Stimulated activated CD4-positive, alpha-beta T cell treated with anti-CD3 and anti-CD28 coated beads, Interleukin-4, amount 100 ng/mL, for 1 hour (primary cell): ENCODE data around the gene PPL.
"Not testable (repeated sequence)": the region's sequence is repeated elsewhere in the genome, so short reads cannot be mapped to it uniquely, and the experiment has no call there.

ENCODE experiments used
- DNase-seq: peaks from one replicate; pipeline ENCODE4 v3.0.0-alpha.2; 2020

Gene PPL, protein sequence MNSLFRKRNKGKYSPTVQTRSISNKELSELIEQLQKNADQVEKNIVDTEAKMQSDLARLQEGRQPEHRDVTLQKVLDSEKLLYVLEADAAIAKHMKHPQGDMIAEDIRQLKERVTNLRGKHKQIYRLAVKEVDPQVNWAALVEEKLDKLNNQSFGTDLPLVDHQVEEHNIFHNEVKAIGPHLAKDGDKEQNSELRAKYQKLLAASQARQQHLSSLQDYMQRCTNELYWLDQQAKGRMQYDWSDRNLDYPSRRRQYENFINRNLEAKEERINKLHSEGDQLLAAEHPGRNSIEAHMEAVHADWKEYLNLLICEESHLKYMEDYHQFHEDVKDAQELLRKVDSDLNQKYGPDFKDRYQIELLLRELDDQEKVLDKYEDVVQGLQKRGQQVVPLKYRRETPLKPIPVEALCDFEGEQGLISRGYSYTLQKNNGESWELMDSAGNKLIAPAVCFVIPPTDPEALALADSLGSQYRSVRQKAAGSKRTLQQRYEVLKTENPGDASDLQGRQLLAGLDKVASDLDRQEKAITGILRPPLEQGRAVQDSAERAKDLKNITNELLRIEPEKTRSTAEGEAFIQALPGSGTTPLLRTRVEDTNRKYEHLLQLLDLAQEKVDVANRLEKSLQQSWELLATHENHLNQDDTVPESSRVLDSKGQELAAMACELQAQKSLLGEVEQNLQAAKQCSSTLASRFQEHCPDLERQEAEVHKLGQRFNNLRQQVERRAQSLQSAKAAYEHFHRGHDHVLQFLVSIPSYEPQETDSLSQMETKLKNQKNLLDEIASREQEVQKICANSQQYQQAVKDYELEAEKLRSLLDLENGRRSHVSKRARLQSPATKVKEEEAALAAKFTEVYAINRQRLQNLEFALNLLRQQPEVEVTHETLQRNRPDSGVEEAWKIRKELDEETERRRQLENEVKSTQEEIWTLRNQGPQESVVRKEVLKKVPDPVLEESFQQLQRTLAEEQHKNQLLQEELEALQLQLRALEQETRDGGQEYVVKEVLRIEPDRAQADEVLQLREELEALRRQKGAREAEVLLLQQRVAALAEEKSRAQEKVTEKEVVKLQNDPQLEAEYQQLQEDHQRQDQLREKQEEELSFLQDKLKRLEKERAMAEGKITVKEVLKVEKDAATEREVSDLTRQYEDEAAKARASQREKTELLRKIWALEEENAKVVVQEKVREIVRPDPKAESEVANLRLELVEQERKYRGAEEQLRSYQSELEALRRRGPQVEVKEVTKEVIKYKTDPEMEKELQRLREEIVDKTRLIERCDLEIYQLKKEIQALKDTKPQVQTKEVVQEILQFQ (N-terminal part only)

DNA sequence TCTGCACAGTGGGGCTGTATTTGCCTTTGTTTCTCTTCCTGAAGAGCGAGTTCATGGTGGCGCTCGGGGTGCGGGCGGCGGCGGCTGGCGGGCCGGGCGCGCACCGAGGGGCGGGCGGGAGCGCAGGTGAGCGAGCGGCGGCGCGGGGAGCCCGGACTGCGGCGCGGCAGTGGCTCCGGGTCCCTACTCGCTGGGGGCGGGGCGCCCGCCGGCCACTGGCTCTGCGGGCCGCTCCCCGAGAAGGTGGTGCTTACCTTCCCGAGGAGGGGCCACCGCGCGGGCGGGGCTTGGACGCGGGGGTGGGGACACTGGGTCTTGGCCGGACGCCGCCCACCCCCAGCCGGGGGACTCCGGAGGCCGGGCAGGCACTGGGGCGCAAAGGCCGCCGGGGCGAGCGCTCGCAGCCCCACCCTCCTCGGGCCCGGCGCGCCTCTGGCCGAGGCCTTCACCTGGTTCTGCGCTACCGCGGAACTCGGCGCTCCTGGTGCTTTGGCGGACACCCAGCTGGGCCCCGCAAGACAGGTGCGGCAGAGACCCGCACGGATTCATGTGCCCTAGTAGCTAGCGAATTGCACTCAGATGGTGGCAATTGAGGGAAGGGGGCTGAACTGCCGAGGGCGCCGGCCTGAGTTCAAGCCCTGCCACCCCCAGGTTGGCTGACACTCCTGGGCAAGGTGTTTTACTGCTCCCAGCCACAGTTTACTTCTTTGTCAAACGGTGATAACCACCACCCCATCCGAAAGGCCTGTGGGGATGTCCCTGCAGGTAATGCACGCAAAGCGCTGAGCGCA, at the start of gene PPL:
TSS of gene PPL (minus strand) at position 158 of the 791 bp plus-strand sequence. CDS start at position 55, 103 bp downstream.
- DNase-seq: no peak

DNA sequence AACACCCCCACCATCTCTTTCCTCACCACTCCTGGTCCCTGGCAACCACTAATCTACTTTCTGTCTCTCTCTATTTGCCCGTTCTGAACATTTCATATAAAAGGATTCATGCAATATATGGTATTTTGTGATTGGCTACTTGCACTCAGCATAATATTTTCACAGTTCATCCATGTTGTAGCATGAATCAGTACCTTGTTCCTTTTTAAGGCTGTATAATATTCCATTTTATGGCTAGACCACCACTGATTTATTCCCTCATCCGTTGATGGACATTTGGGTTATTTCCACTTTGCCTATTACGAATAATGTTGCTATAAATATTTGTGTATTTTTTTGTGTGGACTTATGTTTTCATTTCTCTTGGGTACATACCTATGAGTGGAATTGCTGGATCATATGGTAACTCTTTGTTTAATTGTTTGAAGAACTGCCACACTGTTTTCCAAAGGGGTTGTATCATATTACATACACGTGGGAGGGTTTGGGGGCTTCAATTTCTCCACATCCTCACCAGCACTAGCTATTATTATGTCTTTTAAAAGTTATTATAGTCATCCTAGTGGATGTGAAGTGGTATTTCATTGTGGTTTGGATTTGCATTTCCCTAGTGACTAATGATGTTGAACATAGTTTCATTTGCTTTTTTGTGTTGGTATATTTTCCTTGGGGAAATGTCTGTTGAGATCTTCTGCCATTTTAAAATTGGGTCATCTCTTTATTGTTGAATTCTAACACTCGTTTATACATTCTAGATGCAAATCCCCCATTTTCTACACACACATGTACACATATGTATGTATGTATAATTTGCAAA, 47.4 kb upstream of the PPL start:
- DNase-seq: no peak

DNA sequence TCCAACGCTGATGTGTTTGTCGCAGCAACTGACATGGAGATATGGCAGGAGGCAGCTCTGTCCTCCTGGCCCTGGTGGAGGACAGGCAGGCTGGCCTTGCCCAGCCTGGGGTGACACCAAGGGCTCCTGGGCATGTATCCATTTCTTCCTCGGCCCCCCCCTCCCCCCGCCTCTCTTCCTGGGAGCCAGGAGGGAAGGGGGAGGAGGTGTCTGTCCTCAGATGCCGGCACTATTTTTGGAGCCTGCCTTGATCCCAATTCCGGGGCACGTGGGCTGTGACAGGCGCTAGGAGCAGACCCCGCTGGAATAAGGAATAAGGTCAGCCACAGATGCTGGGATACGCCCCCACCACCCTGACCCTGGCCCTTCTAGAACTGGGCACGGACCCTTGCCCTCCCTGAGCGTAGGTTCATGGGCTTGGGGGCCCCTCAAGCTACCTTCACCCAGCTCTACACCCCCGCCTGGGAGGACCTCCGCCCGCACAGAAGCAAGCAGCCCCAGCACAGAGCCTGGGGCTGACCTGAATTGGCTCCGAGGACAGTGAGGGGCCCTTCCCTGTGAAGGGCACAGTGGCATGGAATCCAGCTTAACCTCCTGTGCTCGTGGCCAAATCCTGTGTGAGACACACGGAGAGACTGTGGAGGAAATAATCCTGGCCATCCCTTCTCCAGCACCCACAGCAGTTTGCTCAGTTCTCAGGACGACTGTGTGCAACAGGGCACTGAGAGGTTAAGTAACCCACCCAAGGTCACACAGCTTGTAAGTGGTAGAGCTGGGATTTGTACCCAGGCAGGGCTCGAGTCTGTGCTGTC, 45.3 kb upstream of the PPL start:
- DNase-seq: no peak

DNA sequence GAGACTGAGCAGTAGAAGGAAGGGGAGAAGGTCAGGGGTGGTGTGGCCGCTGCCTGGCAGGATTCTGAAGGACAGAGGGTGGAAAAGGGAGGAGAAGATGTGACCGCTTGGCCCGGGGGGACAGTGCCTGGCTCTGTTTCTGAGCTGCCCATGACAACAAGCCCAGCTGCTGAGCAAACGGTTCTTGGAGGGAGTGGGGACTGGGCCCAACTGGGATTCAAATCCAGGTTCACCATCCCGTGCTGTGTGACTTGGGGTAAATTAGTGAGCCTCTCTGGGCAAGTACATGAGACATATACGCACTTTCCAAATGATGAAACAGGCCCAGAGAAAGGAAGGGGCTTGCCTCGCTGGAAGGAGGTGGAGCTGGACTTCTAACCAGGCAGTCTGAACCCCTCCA, 44.5 kb upstream of the PPL start:
- DNase-seq: no peak

DNA sequence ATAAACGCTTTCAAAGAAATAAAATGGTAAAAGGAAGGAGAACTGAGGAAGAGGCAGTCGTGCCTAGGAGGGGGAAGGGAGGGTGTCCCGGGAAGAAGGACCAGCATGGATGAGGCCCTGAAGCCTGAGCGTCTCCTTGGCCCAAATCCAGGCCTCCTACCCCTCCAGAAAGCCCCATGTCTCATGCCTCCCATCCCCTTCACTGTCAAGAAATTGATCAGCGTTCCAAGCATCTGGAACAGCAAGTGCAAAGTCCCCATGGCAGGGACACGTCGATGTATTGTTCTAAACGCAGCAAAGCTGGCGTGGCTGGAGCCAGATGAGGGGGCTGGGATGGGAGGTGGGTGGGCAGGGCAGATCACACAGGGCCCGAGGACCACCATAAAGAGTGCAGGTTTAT, 43.7 kb upstream of the PPL start:
- no peak for DNase-seq

DNA sequence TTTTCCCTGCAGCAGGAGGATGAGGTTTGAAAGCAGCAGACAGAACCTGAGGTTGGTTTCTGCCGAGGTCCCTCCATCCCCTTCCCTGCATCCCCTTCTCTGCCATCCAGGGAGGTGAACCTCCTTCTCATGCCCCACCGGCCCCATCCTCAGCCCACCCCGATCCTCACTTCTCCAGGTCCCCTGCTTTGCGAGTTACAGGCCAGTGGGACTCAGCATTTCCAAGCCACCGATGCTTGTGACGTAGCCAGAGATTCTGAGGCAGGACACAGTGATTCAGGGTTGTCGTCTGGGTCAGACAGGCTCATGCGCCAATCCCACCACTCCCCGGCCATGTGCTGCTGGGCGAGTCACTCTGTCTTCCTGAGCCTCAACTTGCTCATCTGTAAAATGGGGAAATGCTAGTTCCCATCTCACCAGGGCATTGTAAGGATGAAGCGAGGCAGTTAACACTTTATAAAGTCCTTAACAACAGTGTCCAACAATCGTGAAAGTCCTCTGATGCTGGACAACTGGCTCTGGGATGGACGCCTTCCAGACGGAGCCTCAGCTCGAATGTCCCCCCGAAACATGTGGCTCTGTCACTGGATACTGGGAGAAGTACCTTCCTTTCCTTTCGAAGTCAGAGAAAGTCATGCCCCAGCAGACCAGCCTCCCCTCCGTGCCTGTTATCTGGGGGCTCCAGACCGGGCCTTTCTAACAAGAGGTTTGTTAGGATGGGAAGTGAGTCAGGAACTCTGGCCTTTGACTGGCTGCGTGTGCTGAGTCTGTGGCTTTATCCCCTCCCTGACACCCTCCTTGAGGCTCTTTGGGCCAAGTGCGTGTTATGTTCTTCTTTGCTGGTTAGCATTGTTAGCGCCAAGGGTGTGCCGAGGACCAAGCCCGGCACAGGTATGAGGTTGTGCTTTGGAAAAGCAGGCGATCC, 43.0 kb upstream of the PPL start:
- no peak for DNase-seq

DNA sequence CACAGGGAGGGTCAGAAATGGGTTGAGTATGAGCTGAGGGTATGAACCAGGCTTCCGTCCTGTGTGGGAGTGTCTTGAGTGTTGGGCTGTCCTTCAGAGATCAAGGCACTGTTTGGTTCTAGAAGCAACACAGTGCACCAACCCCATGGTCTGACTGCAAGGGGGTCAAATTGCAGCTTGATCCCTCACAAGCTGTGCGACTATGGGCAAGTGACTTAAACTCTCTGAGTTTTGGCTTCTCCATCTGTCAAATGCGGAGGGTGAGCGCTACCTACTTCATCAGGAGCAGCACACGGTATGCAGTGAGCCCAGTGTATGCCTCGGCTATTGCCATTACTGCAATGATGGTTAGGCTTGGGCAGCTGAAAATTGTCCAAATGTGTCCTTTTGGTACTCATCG, 42.2 kb upstream of the PPL start:
- no peak for DNase-seq

DNA sequence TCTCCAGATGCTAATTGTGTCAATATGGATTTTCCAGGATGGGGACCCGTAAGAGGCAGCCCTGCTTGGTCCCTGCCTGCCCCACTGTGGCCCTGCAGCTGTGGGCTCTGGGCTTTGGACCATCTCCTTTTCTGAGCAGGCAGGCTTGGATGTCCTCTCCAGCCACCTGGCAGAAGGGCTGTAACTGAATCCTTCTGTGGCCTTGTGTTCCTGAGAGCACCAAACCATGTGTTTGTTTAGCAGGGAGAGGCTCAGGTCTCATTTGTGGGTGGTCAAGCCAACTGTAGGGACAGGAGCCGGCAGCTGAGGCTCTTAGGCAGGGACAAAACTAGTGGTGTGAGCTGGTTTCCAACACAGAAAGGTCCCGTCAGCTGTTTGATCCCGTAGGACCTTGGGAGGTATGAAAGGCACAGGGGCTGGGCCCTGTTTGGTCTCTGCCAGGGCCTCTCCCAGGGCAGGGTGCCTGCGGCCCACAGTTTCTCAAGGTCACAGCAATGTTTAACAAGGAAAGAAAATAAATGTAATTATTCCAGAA, 39.7 kb upstream of the PPL start:
- DNase-seq: no peak

DNA sequence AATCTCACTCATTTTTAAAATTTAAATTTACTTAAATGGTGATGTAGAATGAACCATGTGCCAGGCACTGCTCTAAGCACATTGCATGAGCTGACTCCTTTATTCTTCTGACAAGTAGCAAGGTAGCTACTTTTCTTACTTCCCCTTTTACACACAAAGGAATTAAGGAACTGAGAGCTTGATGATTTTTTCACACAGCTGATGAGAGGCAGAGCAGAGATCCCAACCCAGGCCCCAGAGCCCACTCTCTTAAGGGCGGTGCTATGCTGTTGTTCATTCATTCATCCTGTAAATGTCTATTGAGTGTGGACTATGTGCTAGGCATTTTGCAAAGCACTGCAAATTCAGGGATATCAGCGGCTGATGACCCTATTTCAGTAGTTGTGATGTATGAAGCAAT, 39.1 kb upstream of the PPL start:
- no peak for DNase-seq

DNA sequence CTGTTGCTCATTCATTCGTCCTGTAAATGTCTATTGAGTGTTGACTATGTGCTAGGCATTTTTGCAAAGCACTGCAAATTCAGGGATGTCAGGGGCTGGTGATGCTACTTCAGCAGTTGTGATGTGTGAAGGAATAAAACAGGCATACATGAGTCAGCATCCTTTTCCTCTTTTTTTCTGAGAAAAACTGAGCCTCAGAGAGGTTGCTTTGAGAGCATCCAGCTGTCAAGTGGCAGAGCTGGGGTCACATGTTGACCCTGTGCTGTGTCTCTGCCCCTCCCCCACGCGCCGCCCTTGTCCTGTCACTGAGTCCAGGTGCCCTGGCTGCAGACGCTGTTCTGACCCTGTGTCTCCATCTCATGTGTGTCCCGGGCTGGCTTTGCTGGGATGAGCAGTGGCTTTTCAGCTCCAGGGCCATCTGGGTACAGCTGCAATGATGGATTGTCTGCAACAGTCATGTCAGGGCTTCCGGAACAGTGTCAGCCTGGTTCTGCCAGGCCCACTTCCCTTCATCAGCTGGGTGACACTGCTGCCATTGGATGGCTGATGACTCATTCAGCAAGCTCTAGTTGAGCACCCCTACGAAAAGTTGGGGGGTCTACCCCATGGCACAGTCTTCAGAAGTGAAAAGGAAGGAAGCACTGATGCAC, 36.1 kb upstream of the PPL start:
- DNase-seq: no peak

DNA sequence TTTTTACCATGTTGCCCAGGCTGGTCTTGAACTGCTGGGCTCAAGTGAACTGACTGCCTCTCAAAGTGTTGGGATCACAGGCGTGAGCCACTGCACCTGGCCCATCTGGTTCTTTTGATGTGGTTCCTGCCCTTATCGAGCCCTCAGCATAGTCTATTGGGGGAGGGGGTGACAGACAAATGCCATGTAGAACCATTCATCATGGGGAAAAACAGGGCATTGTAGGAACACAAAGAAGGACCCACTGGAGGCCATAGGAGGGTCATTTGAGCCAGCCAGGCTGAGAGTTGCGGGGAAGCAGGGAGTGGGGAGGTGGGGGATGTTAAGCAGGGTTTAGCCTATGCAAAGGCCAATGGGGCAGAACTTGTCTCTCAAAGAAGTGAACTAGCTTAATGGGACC, 33.1 kb upstream of the PPL start:
- DNase-seq: no peak

DNA sequence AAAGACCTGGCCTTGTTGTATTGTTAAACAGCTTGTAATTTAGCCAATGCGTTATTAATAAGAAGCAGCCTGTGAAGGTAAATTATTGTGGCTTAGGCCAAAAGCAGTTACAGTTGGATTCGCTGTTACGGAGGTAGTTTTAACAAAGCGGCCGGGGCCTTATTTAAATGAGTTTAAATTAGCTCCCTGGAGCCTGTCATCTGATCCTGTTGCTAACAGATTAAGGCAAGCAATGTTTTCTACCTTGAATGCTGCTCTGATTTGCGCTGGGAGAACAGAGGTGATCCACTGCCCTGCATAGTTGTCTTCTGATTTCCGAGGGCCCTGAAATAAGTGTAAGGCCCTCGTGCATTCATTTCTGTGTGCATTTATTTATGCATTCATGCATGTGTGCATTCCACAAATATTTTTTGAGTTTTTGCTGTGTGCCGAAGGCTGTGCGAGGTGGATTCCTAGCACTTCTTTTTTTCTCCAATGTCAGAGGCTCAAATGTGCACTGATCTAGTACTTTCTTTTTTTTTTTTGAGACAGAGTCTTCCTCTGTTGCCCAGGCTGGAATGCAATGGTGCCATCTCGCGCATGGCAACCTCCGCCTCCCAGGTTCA, 32.0 kb upstream of the PPL start:
- no peak for DNase-seq

DNA sequence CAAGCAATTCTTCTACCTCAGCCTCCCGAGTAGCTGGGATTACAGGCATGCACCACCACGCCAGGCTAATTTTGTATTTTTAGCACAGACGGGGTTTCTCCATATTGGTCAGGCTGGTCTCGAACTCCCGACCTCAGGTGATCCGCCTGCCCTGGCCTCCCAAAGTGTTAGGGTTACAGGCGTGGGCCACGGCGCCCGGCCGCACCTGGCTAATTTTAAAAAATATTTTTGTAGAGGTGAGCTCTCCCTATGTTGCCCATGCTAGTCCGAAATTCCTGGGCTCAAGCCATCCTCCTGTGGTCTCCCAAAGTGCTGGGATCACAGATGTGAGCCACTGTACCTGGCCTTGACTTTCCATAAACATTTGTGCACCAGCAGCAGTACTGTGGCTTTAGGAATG, 31.3 kb upstream of the PPL start:
- not testable (repeated sequence) for DNase-seq

DNA sequence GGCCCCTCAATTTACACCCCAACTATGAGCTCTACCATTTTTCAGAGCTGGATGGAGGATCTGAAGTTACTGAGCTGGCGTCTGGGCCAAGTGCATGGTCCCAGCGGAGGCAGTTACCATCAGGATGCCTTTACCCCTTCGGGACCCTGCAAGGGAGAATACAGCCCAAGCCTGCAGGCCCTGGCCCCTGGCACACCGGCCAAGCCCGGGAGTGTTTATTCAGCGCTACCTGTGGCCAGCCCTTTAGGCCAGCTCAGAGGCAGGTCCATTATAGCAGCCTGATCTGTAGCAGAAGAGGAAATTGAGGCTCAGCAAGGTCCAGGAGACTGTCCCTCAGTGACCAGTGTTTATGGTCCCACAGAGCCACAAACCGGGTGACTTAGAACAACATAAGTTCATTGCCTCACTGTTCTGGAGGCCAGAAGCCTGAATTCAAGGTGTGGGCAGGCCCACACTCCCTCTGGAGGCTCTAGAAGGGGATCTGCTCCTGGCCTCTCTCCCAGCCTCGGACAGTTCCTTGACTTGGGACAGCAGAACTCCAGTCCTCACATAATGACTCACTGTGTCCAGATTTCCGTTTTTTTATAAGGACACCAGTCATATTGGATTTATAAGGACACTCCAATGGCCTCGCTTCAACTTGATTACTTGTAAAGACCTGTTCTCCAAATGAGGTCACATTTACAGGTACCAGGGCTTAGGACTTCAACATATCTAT, 29.9 kb upstream of the PPL start:
- no peak for DNase-seq

DNA sequence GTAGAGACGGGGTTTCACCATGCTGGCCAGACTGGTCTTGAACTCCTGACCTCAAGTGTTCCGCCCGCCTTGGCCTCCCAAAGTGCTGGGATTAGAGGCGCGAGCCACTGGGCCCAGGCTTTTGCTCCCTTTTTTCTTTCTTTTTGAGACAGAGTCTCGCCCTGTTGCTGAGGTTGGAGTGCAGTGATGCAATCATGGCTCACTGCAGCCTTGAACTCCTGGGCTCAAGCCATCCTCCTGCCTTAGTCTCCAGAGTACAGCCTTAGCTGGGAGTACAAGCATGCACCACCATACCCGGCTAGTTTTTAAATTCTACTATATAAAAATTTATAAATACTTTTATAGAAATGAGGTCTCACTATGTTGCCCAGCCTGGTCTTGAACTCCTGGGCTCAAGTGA, 26.6 kb upstream of the PPL start:
- DNase-seq: not testable (repeated sequence)

DNA sequence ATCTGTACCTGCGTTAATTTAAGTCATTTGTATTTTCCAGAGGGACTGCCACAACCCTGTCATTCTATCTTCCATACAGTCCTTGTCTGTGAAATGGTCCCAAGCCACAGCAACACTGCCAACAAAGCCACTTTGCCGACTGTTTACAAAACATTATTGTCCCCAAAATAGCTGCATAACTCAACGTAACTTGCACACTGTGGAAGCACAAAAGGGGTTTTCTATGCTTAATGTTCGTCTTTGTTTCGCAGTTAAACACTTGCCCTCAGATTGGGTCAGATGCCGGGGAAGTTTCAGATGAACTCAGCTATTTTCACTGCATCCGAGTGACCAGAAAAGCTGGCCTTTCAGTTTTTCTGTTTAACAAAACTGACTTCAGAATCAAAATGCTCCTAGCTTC, 25.8 kb upstream of the PPL start:
- no peak for DNase-seq

DNA sequence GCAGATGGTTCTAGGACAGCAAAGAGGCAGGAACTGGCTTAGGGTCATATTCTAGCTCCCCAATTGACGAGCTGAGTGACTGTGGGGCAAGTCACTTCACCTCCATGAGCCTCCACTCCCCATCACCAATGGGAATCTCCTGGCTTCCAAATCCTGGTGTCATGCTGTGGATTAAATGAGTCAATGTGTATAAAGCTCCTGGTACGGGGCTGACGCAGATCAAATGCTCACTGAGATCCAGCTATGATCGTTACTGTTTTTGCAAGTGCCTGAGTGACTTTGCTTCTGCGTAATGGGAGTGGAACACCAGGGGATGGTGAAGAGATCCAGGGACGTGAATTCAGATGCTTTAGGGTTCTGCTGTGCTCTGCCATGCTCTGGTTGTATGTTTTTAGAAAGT, 23.6 kb upstream of the PPL start:
- no peak for DNase-seq
